ENCODE measurements around the gene DPEP1. TPM values are rescaled to one million over a fixed set of nuclear protein-coding genes. Genes with fewer than 3 reads are reported as not detected.

DPEP1 gene
- total and polyA plus RNA-seq, 4 donors, result 0.14 to 0.83 (median 0.45) TPM

- TF ChIP-seq REST (IDR thresholded peaks at IDR 0.05) (no peak), GABPA (IDR thresholded peaks at IDR 0.05 in 1 of 2, conservative IDR thresholded peaks at IDR 0.05 in 1 of 2) (no peak)
These were observed 10.4 kb upstream of the DPEP1 start (continued) for GRCh38 chr16:89602952-89603590.

GRCh38 chr16:89604764-89605163 lies 8.7 kb upstream of the DPEP1 start:
- 86% methylated on average over 16 of the region's 16 CpGs for WGBS
- TF ChIP-seq MAX (IDR thresholded peaks at IDR 0.05) (no peak), ZBTB33 (IDR thresholded peaks at IDR 0.05) (no peak), GABPA (IDR thresholded peaks at IDR 0.05 in 1 of 2, conservative IDR thresholded peaks at IDR 0.05 in 1 of 2) (no peak), RXRA (IDR thresholded peaks at IDR 0.05) (no peak), SP1 (IDR thresholded peaks at IDR 0.05) (no peak), HNF4A (conservative IDR thresholded peaks at IDR 0.05) (no peak), REST (IDR thresholded peaks at IDR 0.05) (no peak), FOXA1 (IDR thresholded peaks at IDR 0.05) (no peak)
- no peak for DNase-seq (ENCODE audit: low spot score)
- Histone ChIP-seq H3K4me1 (ENCODE audit: control insufficient read depth in 4 of 4, insufficient read depth in 4 of 4, low read length in 3 of 4) (no peaks in the 10 kb centered on the region), H3K36me3 (ENCODE audit: control insufficient read depth in 4 of 4, insufficient read depth in 3 of 4, low read depth in 1 of 4, low read length in 3 of 4) (no peaks in the 10 kb centered on the region), H3K27ac (ENCODE audit: low read depth in 1 of 2, low read length in 2 of 2) (no peak overlapping the region), H3K9me3 (ENCODE audit: control insufficient read depth in 4 of 4, low read length in 3 of 4) (no peaks in the 10 kb centered on the region), H3K9ac (ENCODE audit: low read depth in 1 of 2, low read length in 2 of 2) (no peak overlapping the region), H3K4me3 (ENCODE audit: low read depth in 1 of 3, low read length in 3 of 3) (no peak overlapping the region), H3K27me3 (ENCODE audit: control insufficient read depth in 4 of 4, insufficient read depth in 4 of 4, low read length in 3 of 4) (no peaks in the 10 kb centered on the region)

All from liver (tissue), 9 donors.